ENCODE measurements around the gene ZNF430. TPM values are rescaled to one million over a fixed set of nuclear protein-coding genes. Genes with fewer than 3 reads are reported as not detected.
A peak's percentile ranks its signal among the peaks of the same experiment; 100 is the strongest.

The ZNF430 gene
- total and polyA plus RNA-seq, 9 of the 15 experiments (the other 6 are each of a cell fraction or from before 2014, with no cell fraction given): 4.7 to 15.4 (median 9.4) TPM

DNA sequence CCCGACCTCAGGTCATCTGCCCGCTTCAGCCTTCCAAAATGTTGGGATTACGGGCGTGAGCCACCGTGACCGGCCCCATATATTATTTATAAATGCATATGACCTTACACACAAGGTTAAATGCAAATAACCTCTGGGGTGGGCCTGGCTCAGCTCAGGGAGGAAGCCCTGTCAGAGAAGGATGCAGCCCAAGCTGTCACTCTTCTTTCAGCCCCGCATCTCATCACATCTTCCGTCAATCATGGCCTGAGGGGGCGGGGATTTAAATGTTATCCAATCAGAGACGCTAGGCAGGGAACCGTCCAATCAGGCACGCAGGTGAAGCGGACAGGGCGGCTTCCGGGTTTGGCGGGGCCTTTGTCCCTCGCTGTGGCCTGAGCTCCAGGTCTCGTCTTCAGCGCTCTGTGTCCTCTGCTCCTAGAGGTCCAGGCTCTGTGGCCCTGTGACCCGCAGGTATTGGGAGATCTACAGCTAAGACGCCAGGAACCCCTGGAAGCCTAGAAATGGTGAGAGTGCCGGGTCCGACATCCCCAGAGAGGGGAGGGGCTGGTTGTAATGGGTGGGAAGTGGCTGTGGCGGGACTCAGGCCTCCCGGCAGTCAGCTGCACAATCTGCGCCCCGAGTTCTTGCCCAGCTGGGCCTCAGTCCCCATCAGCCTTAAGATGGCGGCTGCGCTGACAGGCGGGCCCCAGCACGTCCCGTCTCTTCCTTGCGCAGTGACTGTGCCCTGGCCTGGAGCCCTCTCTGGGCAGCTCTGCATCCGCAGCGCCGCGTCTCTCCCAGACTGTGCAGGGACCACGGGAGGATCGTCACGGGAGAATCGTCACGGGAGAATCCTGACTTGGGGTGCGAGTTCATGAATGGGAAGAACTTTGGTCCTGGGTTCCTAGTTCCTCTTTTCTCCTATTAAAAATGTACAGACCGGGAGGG, at the start of gene ZNF430 (continued):
- TF ChIP-seq PBX2 (CRISPR knock-in tag; IDR thresholded peaks at IDR 0.05; ENCODE audit: low read depth): peak; percentile 88
- peak; percentile 97 for TF ChIP-seq PBX2 (tag; conservative IDR thresholded peaks at IDR 0.05; ENCODE audit: low read depth)
- peak in 1 of 2 experiments; percentile 65; a peak in 1 of 4 replicates for TF ChIP-seq HDAC1 (IDR thresholded peaks at IDR 0.05)
- peak; percentile 64; the same call in 1 of the 2 replicates for TF ChIP-seq ZBTB40 (IDR thresholded peaks at IDR 0.05)
- TF ChIP-seq ZBTB40 (CRISPR knock-in tag; IDR thresholded peaks at IDR 0.05): no peak
- peak; percentile 86 for TF ChIP-seq ESRRA (IDR thresholded peaks at IDR 0.05; ENCODE audit: borderline replicate concordance, low read depth)
- TF ChIP-seq ZEB2 (IDR thresholded peaks at IDR 0.05): no peak
- 0 out of 2 replicates have a peak, but pooled peaks have one; percentile 45 for TF ChIP-seq ATF6 (CRISPR knock-in tag; IDR thresholded peaks at IDR 0.05)
- peak; percentile 97 for TF ChIP-seq NFYB (IDR thresholded peaks at IDR 0.05; ENCODE audit: extremely low read depth, insufficient read length)
- no peak for TF ChIP-seq THRAP3 (IDR thresholded peaks at IDR 0.05; ENCODE audit: borderline replicate concordance)
- peak; percentile 82 for TF ChIP-seq PHF20 (IDR thresholded peaks at IDR 0.05; ENCODE audit: partially characterized antibody)
- peak; percentile 83 for TF ChIP-seq NEUROD1 (IDR thresholded peaks at IDR 0.05; ENCODE audit: borderline replicate concordance, low read depth, low read length, partially characterized antibody)
- TF ChIP-seq HCFC1 (IDR thresholded peaks at IDR 0.05; ENCODE audit: low read depth, low read length): peak; percentile 5; the same call in 1 of the 2 replicates

Measured in K562 (cell line).